Colonic mucosa (tissue), 4 donors: Measurements from ENCODE around the gene IQSEC1. TPM values are rescaled to one million over a fixed set of nuclear protein-coding genes. Genes with fewer than 3 reads are reported as not detected.

Experiments
- DNase-seq: peaks from one replicate; pipeline ENCODE4 v3.0.0-alpha.2; 2020
- H3K27ac ChIP-seq: fragments of 200-600 bp; one replicate; pipeline ENCODE4 v1.8.0; 2021
- H3K27me3 ChIP-seq: fragments of 200-600 bp; one replicate; pipeline ENCODE4 v1.8.0; 2021
- H3K36me3 ChIP-seq: fragments of 200-600 bp; one replicate; pipeline ENCODE4 v1.8.0; 2021
- H3K4me1 ChIP-seq: fragments of 200-600 bp; one replicate; pipeline ENCODE4 v1.8.0; 2021; ENCODE audit warnings: mild to moderate bottlenecking
- H3K4me3 ChIP-seq: fragments of 200-600 bp; one replicate; pipeline ENCODE4 v1.8.0; 2021
- H3K9ac ChIP-seq, 2 donors: one replicate each; pipeline ENCODE4 v1.7.0; 2013; ENCODE audit warnings: control low read depth in 2 of 2, low read depth in 2 of 2, low read length in 2 of 2
- H3K9me3 ChIP-seq: fragments of 200-600 bp; one replicate; pipeline ENCODE4 v1.8.0; 2021
- CTCF ChIP-seq: fragments of 200-600 bp; IDR thresholded peaks from one replicate; pipeline ENCODE4 v1.8.0; 2022; ENCODE audit warnings: antibody characterized with exemption, mild to moderate bottlenecking
- intact Hi-C: fragments of 100-400 bp; cut with DNase I; formaldehyde crosslinking; loops from one replicate; pipeline ENCODE4 v1.14.1; 2022
- total RNA-seq, 2 donors: library from RNA; stranded (reverse); fragmentation: NEBNext Ultra II Directional in 1 of 2; extraction: Animal tissue kit (Norgen Biotek cat#: 25700) in 1 of 2; gene quantifications; one replicate each; pipeline ENCODE4 v1.2.1, GENCODE V29; 2021
- donor health status: healthy.
- donor health status: DM: no; HTN: no; CAD: no.
- donor health status: DM: no; HTN: no; CAD: no.

The IQSEC1 gene
- total RNA-seq, 2 donors from 2014 or later = 14.8 to 19.2 TPM

DNA sequence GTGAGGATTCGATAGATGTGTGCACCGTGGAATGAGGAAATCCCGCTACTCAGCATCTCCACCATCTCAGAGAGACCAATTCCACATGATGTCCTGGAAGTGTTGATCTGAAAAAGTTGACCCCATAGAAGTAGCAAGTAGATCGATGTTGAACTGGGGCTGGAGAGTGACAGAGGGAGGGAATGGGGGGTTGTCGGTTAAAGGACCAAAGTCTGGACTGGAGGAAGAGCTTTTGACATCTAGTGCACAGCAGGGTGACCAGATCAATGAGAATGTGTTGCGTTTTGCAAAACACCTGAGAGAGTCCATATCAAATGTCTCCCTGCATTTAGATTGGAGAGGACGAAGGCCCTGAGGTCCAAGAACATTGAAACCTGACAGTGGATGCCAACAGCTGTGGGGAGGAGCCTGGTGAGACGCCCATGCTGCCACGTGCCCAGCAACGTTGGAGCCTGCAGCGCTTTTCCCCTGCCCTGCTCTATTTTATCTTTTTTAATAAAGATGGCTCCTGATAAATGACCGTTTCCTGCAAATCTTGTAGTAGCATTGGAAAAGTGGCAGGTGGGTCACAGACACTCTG, 201.7 kb downstream of the IQSEC1 start:
- Histone ChIP-seq H3K4me1 (no peaks in the 10 kb centered on the region), H3K9me3 (no peaks in the 10 kb centered on the region), H3K36me3 (no peaks in the 10 kb centered on the region), H3K27ac (no peak overlapping the region), H3K4me3 (no peak overlapping the region), H3K27me3 (no peaks in the 10 kb centered on the region), H3K9ac (no peak overlapping the region)
- no peak for DNase-seq
- intact Hi-C loops = no loop called here
- no peak for TF ChIP-seq CTCF

DNA sequence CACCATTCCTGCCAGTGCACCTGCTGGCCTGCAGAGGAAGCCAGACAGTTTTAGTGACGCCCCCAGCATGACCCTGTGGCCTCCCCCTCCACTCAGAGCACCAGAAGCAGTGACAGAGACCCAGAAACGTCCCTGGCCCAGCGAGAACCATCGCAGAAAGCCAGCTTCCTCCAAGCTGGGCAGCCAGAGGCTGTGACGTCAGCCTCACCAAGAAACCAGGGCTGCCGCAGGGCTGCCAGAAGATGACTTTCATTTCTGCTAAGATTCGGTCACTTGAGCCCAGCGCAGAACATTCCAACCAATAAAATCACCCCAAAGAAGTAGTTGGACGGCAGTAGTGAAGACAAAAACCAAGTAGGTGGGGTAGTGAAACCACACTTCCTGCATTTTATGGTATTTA, 202.3 kb downstream of the IQSEC1 start:
- no peak overlapping the region for H3K27ac ChIP-seq
- no peak overlapping the region for H3K4me3 ChIP-seq
- no peaks in the 10 kb centered on the region for H3K36me3 ChIP-seq
- TF ChIP-seq CTCF = no peak
- intact Hi-C loops = no loop called here
- no peak for DNase-seq
- H3K4me1 ChIP-seq = no peaks in the 10 kb centered on the region
- no peaks in the 10 kb centered on the region for H3K27me3 ChIP-seq
- no peak overlapping the region for H3K9ac ChIP-seq
- no peaks in the 10 kb centered on the region for H3K9me3 ChIP-seq

DNA sequence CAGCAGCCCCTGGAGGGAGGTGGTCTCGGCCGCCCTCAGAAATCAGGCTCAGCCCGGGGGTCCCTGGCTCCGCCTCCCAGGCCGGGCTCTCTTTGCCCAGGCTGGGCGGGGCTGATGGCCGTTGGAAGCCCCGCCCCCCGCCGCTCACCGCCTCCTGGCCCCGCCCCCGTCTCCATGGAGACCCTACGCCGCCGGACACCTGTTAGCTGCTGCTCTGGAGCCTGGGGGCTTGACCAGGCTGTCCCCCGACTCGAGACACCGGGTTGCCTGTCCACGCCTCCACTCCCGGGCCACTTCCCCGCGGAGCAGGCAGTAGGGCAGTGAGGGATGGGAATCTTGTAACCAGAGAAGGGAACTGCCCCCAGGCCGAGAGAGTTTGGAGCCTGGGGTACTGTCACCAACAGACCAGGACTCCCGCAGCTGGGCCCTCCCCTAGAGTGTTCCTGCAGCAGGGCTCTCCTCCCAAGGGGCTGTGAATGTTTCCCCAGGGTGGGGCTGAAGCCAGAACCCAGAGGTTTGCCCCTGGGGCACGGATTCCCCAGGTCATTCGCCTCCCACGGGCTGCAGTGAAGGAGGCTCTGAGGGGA, 204.1 kb downstream of the IQSEC1 start:
- Histone ChIP-seq H3K4me1 (no peaks in the 10 kb centered on the region), H3K4me3 (no peak overlapping the region), H3K27me3 (no peaks in the 10 kb centered on the region), H3K9me3 (no peaks in the 10 kb centered on the region), H3K36me3 (no peaks in the 10 kb centered on the region), H3K9ac (no peak overlapping the region), H3K27ac (no peak overlapping the region)
- intact Hi-C loops = no loop called here
- peak; percentile 70 for DNase-seq
- no peak for TF ChIP-seq CTCF

DNA sequence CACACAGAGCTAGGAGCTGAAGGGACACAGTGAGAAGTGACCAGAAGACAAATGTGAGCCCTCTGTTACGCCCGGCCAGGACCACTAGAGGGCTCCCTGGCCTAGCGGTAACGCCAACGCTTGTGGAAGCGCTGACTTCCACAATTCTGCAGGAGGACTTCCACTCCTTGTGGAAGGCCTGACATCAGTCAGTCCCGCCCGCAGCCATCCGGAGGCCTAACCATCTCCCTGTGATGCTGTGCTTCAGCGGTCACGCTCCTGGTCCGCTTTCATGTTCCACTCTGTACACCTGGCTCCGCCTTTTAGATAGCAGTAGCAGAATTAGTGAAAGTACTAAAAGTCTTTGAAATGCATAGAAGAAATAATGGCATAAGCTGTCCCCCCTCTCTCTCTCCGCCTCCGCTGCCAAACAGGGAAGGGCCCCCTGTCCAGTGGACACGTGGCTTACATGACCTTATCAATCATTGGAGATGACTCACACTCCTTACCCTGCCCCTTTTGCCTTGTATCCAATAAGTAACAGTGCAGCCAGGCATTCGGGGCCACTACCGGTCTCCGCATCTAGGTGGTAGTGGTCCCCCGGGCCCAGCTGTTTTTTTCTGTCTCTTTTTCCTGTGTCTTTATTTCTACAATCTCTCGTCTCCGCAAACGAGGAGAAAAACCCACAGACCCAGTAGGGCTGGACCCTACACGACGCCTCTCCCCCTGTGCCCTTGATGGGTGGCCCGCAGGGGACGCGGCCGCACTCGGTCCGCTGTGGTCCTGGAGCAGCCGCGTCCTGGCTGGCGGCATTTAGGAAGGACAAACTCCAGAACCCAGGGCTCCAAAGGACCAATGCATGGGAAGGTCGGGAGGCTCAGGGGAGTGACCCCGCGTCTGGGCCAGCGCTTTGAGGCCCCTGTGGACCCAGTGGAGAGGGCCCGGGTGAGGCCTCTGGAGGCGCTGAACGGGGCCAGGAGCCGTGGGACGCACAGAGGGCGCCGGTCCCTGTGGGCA, 204.9 kb downstream of the IQSEC1 start:
- H3K9ac ChIP-seq = peak overlapping the region in 1 of 2 donors; percentile 50
- no peaks in the 10 kb centered on the region for H3K9me3 ChIP-seq
- H3K36me3 ChIP-seq = no peaks in the 10 kb centered on the region
- H3K4me3 ChIP-seq = no peak overlapping the region
- DNase-seq = peak; percentile 84
- TF ChIP-seq CTCF = peak; percentile 54
- intact Hi-C loops = no loop called here
- no peaks in the 10 kb centered on the region for H3K27me3 ChIP-seq
- H3K4me1 ChIP-seq = no peaks in the 10 kb centered on the region
- H3K27ac ChIP-seq = no peak overlapping the region

GRCh38 chr3:12866836-12867235, 206.4 kb downstream of the IQSEC1 start:
- H3K27me3 ChIP-seq = no peaks in the 10 kb centered on the region
- TF ChIP-seq CTCF = no peak
- H3K9me3 ChIP-seq = no peaks in the 10 kb centered on the region
- intact Hi-C loops = no loop called here
- H3K4me3 ChIP-seq = no peak overlapping the region
- no peaks in the 10 kb centered on the region for H3K36me3 ChIP-seq
- H3K4me1 ChIP-seq = no peaks in the 10 kb centered on the region
- no peak for DNase-seq
- no peak overlapping the region for H3K9ac ChIP-seq
- H3K27ac ChIP-seq = no peak overlapping the region
